ENCODE results near the gene KCNMA1.

The KCNMA1 gene

DNA sequence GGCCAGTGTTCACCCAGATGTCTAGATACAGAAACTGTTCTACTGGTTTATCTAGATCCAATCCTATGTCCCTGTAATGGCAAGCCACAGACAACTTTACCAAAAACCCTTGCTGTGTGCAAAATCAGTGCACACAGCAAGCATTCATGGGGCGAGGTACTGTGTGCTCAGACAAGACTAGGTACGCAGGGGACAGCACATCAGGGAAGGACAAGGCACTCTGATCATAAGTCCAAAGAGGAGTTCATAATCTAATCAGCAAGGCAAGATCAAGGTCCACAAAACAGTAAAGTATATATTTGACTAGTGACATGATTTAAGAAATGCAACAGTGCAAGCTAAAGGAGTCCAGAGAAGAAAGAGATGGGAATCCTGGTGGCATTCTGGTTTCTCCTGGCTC, 25.9 kb downstream of the KCNMA1 start:
- Mint-ChIP-seq H3K27me3 (ENCODE audit: low read depth) (peaks cover 8% of the 10 kb centered on the region), H3K27ac (no peak overlapping the region), H3K9me3 (no peaks in the 10 kb centered on the region), H3K4me1 (ENCODE audit: low read depth) (no peaks in the 10 kb centered on the region), H3K4me3 (no peak overlapping the region), H3K36me3 (ENCODE audit: low read depth) (no peaks in the 10 kb centered on the region)

DNA sequence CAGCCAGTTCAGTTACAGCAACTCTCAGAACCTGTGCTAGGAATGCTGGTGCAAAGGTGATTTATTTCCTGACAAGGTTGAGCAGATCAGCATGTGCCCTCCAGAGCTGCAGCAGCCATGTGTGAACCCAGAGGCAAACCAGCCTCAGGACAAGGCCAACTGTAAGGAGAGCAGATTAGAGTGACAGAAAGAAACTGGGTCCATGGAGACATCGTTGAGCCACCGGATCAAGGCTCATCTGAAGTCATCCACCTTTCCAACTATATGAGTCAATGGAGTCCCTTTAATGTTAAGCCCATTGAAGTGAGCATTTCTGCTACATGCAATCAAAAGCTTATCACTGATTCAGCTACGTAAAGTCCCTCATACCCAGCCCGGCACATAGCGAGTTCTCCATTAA, 26.4 kb downstream of the KCNMA1 start:
- Mint-ChIP-seq H3K4me3 (no peak overlapping the region), H3K4me1 (ENCODE audit: low read depth) (no peaks in the 10 kb centered on the region), H3K27me3 (ENCODE audit: low read depth) (peaks cover 8% of the 10 kb centered on the region), H3K36me3 (ENCODE audit: low read depth) (no peaks in the 10 kb centered on the region), H3K27ac (no peak overlapping the region), H3K9me3 (no peaks in the 10 kb centered on the region)

DNA sequence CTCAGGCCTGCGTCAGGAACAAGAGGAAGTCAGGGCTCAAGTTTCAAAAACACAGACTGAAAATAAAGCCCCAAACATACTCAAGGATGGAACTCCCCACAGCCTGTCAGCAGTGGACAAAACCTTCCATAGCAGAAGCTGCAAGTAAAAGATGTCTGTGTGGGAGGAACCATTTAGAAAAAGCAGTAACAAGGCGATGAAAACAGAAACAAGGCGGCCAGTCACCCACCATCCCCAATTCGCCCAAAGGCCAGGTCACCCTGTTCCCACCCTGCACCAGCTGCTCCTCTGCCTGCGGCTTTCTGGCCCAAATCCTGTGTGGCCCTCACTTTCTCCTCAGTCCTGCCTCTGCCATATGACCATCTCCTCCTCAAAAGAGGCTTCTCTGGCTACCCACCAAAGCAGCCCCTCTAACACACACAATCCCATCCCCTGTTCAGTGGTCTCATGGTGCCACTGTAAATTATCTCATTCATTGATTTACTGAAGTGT, 27.8 kb downstream of the KCNMA1 start:
- no peak overlapping the region for H3K4me3 Mint-ChIP-seq
- H3K9me3 Mint-ChIP-seq, result no peaks in the 10 kb centered on the region
- H3K27ac Mint-ChIP-seq, result no peak overlapping the region
- peaks cover 8% of the 10 kb centered on the region for H3K27me3 Mint-ChIP-seq (ENCODE audit: low read depth)
- H3K4me1 Mint-ChIP-seq (ENCODE audit: low read depth), result no peaks in the 10 kb centered on the region
- no peaks in the 10 kb centered on the region for H3K36me3 Mint-ChIP-seq (ENCODE audit: low read depth)

DNA sequence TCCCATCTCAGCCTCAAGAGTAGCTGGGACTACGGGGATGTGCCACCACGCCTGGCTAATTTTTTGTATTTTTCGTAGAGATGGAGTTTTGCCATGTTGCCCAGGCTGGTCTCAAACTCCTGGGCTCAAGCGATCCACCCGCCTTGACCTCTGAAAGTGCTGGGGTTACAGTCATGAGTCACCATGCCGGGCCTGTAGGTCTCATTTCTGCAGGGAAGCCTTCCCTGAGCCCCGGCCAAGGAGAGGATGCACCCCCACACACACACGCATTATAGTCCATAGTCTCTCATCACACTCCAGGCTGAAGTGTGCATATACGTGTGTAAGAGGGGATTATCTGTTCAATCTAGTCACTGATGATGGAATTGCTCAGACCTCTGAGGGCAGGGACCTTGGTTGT, 29.3 kb downstream of the KCNMA1 start:
- peaks cover 6% of the 10 kb centered on the region for H3K27me3 Mint-ChIP-seq (ENCODE audit: low read depth)
- no peak overlapping the region for H3K4me3 Mint-ChIP-seq
- no peaks in the 10 kb centered on the region for H3K9me3 Mint-ChIP-seq
- no peaks in the 10 kb centered on the region for H3K36me3 Mint-ChIP-seq (ENCODE audit: low read depth)
- H3K27ac Mint-ChIP-seq, result no peak overlapping the region
- no peaks in the 10 kb centered on the region for H3K4me1 Mint-ChIP-seq (ENCODE audit: low read depth)

DNA sequence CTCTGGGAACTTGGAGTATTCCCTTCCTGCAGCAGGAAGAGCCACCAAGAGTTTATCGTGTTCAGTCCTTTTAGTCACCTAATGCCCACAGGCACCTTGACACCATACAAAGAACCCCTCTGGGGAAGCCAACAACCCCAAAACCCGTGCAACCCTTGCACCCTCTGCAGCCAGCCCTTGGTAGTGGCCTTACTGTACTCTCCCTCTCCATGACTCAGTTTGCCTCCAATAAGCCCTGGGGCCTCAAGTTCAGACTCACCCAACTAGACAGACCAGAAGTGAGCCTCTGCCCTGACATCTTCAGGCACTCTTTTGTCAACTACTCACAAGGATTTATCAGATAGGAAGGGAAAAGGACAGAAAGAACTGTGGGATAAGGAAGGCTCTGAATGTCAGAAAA, 30.9 kb downstream of the KCNMA1 start:
- Mint-ChIP-seq H3K36me3 (ENCODE audit: low read depth) (no peaks in the 10 kb centered on the region), H3K9me3 (no peaks in the 10 kb centered on the region), H3K4me1 (ENCODE audit: low read depth) (peaks cover 3% of the 10 kb centered on the region), H3K27ac (no peak overlapping the region), H3K4me3 (no peak overlapping the region), H3K27me3 (ENCODE audit: low read depth) (no peaks in the 10 kb centered on the region)

DNA sequence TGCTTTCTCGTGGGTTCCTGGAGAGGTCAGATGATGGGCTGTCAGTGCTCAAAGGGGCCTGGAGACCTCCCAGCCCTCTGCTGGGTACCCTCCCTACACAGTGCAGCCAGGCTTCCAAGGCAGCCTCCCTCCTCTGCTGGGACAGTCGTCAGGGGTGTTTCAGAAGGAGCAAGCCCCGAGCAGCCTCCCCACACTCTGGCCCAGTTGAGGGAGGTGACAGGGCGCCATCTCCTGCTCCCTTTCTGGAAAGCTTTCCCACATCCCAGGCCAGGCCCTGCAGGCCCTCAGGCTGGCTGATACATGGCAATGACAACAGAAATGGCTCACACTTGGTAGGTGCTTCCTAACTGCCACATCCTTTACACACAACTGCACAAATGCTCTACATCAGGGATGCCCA, 32.1 kb downstream of the KCNMA1 start:
- H3K9me3 Mint-ChIP-seq, result no peaks in the 10 kb centered on the region
- H3K27ac Mint-ChIP-seq, result no peak overlapping the region
- no peak overlapping the region for H3K4me3 Mint-ChIP-seq
- H3K36me3 Mint-ChIP-seq (ENCODE audit: low read depth), result no peaks in the 10 kb centered on the region
- H3K4me1 Mint-ChIP-seq (ENCODE audit: low read depth), result peaks cover 3% of the 10 kb centered on the region
- peaks cover 5% of the 10 kb centered on the region for H3K27me3 Mint-ChIP-seq (ENCODE audit: low read depth)

DNA sequence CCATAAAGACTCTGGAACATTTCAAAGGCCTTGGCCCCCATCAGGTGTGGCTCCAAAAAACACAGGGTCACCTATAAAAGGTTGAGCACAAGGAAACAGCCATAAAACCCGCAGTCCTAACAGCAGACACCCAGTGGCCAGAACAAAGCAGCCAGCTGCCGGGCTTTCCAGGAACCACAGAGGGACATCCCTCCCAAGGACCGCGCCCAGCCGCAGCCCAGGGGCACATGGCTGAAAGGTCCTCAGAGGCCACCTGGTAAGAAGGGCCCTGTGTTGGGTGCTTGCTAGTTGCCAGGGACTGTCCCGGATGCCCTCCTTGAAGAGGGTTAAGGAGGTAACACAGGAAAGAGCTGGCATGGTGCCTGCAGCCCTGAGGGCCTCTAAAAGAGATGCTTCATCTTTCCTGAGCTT, 32.7 kb downstream of the KCNMA1 start:
- no peaks in the 10 kb centered on the region for H3K36me3 Mint-ChIP-seq (ENCODE audit: low read depth)
- no peak overlapping the region for H3K4me3 Mint-ChIP-seq
- no peak overlapping the region for H3K27ac Mint-ChIP-seq
- H3K9me3 Mint-ChIP-seq, result no peaks in the 10 kb centered on the region
- H3K4me1 Mint-ChIP-seq (ENCODE audit: low read depth), result peaks cover 3% of the 10 kb centered on the region
- H3K27me3 Mint-ChIP-seq (ENCODE audit: low read depth), result peaks cover 5% of the 10 kb centered on the region

DNA sequence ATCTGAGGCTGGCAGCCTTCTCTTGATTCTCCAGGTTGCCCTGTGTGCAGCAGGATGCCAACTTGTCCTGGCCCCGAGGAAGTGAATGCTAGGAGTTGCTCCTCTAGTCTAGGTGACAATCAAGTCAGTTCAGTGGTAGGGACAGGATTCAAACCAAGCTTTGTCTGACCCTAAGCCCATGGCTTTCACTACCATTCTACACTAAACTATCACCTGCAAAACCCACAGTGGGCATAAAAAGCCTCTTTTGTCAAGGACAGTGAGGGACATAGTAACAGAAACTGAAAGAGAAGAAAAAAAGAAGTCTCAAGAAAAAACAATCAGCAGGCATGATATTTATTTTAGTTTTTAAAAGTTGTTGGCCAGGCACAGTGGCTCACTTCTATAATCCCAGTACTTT, 33.5 kb downstream of the KCNMA1 start:
- H3K27ac Mint-ChIP-seq, result no peak overlapping the region

DNA sequence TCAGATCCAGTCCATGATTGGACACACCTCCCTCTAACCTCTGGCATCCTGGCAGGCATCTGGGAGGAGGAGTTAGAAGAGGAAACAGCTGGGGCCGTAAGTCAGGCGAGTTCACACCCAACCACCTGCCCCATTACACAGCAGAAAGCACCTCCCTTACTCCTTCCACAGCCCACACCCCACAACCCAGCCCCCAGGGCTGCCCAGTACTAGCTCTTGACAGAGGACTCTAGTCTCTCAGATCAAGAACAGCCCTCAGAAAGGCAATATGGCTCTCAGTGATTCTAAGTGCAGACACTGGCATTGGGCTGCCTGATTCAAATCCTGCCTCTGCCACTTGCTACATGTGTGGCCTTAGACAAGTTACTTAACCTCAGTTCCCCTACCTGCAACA, 34.1 kb downstream of the KCNMA1 start:
- Mint-ChIP-seq H3K27me3 (ENCODE audit: low read depth) (peaks cover 5% of the 10 kb centered on the region), H3K9me3 (no peaks in the 10 kb centered on the region), H3K4me1 (ENCODE audit: low read depth) (peaks cover 3% of the 10 kb centered on the region), H3K4me3 (no peak overlapping the region), H3K27ac (no peak overlapping the region), H3K36me3 (ENCODE audit: low read depth) (no peaks in the 10 kb centered on the region)

More for the DNA sequence above, 33.5 kb downstream of the KCNMA1 start:
- H3K4me1 Mint-ChIP-seq (ENCODE audit: low read depth), result peaks cover 3% of the 10 kb centered on the region
- H3K36me3 Mint-ChIP-seq (ENCODE audit: low read depth), result no peaks in the 10 kb centered on the region
- H3K9me3 Mint-ChIP-seq, result no peaks in the 10 kb centered on the region
- H3K27me3 Mint-ChIP-seq (ENCODE audit: low read depth), result peaks cover 5% of the 10 kb centered on the region
- no peak overlapping the region for H3K4me3 Mint-ChIP-seq

DNA sequence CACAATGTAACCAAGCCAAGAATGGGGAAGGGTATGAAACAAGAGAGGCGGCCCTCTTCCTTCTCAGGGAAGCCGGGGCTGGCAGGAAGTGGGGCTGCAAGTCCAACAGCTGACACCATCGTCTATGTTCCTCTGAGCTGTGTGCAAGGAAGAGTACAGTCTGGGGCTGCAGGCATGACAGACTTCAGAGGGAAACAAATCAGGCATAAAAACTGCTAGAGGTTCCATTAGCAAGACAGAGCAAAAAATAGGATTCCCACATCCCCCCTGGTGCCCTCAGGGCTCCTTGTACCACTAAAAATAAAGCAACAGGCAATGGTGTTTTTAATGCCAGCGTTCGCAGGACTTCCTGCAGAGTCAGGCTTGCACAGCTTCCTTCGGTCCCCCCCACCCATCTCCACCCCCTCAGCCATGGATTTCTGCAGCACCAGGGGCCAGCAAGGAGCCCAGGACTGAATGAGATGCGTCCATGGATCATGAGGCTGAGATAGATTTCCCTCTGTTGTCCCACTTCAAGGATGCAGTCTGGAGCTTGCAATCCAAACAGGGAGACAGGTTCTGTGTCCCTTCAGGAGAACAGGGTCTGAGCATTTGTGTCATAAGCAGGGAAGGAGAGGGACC, 34.6 kb downstream of the KCNMA1 start:
- H3K27me3 Mint-ChIP-seq (ENCODE audit: low read depth), result peaks cover 5% of the 10 kb centered on the region
- H3K9me3 Mint-ChIP-seq, result no peaks in the 10 kb centered on the region
- H3K27ac Mint-ChIP-seq, result no peak overlapping the region
- H3K4me1 Mint-ChIP-seq (ENCODE audit: low read depth), result peaks cover 3% of the 10 kb centered on the region
- no peaks in the 10 kb centered on the region for H3K36me3 Mint-ChIP-seq (ENCODE audit: low read depth)
- peak overlapping the region; percentile 0 for H3K4me3 Mint-ChIP-seq

DNA sequence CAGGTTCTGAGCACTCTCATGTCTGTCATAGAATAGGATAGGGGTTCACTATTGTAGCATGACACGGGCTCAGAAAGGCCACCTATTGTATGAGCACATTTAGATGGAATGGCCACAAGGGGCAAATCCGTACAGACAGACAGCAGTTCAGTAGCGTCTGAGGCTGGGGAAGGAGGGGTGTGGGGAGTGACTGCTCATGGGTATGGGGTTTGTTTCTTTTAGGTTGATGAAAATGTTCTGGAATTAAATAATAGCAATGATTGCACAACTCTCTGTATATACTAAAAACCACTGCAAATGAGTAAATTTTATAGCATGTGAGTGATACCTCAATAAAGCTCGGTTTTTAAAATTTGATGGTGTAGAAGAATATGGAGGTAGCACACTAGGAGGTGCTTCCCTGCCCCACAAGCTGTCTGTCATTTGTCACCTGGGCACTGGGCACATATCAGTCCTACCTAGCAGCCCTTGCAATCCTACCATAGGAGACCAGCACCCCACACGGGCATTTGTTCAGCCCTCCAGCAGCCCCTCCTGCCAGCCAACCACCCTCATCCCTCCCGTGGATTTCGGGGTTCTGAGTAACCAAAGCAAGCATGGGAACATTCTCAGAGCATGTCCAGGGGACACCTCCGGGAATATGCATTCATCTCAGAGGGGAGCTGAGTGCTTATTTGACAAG, 35.2 kb downstream of the KCNMA1 start:
- H3K27ac Mint-ChIP-seq, result no peak overlapping the region
- no peaks in the 10 kb centered on the region for H3K9me3 Mint-ChIP-seq
- no peaks in the 10 kb centered on the region for H3K36me3 Mint-ChIP-seq (ENCODE audit: low read depth)
- peaks cover 5% of the 10 kb centered on the region for H3K27me3 Mint-ChIP-seq (ENCODE audit: low read depth)
- H3K4me1 Mint-ChIP-seq (ENCODE audit: low read depth), result peaks cover 3% of the 10 kb centered on the region
- H3K4me3 Mint-ChIP-seq, result no peak overlapping the region

DNA sequence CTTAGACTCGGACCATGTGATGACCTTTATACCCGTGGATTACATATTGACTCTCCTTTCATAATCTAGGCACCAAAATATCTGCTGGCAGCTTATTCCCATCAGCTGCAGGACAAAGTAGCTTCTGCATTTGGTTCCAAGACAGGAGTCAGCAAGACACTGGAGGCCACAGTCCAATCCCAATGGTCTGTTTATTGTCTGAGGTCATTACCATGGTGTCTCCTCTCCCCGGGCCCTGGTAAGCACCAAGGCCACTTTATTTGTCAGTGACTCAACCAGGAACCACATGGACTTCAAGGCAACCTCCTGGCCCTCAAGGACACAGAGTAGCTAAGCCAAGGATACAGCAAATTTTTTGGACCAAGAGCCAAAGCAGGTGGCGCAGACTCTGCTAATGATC, 36.1 kb downstream of the KCNMA1 start:
- H3K27me3 Mint-ChIP-seq (ENCODE audit: low read depth), result peaks cover 5% of the 10 kb centered on the region
- no peak overlapping the region for H3K4me3 Mint-ChIP-seq
- H3K36me3 Mint-ChIP-seq (ENCODE audit: low read depth), result no peaks in the 10 kb centered on the region
- no peaks in the 10 kb centered on the region for H3K9me3 Mint-ChIP-seq
- no peak overlapping the region for H3K27ac Mint-ChIP-seq
- H3K4me1 Mint-ChIP-seq (ENCODE audit: low read depth), result peaks cover 3% of the 10 kb centered on the region

DNA sequence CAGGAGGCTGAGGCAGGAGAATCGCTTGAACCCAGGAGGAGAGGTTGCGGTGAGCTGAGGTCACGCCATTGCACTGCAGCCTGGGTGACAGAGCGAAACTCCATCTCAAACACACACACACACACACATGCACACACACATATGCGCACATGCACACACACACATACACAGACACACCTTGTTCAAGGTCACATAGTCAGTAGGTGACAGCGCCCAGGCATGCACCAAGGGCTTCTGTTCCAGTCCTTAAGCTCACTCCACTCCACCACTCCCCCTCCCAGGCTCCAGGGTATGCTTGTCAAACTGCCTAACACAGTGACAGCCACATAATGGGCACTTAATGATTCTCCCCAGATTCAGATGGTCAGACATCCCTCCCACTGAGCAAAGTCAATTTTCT, 37.0 kb downstream of the KCNMA1 start:
- Mint-ChIP-seq H3K36me3 (ENCODE audit: low read depth) (no peaks in the 10 kb centered on the region), H3K27ac (no peak overlapping the region), H3K27me3 (ENCODE audit: low read depth) (peaks cover 5% of the 10 kb centered on the region), H3K4me1 (ENCODE audit: low read depth) (peaks cover 3% of the 10 kb centered on the region), H3K9me3 (no peaks in the 10 kb centered on the region), H3K4me3 (no peak overlapping the region)

DNA sequence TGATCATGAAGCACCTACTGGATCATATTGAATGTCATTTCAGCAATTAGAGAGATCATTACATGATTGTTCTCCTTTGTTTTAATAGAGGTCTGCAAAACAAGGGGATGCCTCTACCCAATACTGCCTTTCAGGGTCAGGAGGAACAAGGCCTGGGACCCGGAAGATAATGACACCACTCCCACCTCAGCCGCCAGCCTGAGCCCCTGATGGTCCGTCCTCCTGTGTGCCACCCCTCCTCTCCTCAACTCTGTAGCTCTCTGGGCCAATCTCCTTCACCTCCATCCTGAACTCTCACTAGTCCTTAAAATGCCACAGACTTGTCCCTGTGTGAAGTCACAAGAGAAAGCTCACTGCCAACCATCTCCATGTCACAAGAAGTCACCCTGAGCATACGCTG, 38.0 kb downstream of the KCNMA1 start:
- Mint-ChIP-seq H3K36me3 (ENCODE audit: low read depth) (no peaks in the 10 kb centered on the region), H3K4me1 (ENCODE audit: low read depth) (peaks cover 3% of the 10 kb centered on the region), H3K27me3 (ENCODE audit: low read depth) (peaks cover 5% of the 10 kb centered on the region), H3K27ac (no peak overlapping the region), H3K4me3 (no peak overlapping the region), H3K9me3 (no peaks in the 10 kb centered on the region)

DNA sequence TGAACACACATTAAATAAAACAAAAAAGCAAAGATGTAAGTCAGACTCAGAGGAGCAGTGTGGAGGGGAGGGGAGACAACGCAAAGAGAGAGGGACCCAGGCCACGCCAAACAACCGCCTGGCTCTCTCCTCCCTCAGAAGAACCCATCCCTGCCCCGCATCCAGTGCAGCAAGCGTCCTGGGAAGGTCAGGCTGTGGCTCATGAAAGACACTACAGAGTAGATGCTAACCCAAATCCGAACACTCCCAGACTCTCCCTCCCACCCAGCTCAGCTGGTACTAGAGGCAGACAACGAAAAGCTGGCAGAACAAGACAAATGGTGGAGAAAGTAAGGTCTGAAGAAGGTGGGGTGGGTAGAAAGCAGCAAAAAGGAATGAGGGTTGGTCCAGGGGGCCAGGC, 39.0 kb downstream of the KCNMA1 start:
- H3K4me3 Mint-ChIP-seq, result no peak overlapping the region
- no peaks in the 10 kb centered on the region for H3K36me3 Mint-ChIP-seq (ENCODE audit: low read depth)
- peaks cover 5% of the 10 kb centered on the region for H3K27me3 Mint-ChIP-seq (ENCODE audit: low read depth)
- no peak overlapping the region for H3K27ac Mint-ChIP-seq
- peaks cover 3% of the 10 kb centered on the region for H3K4me1 Mint-ChIP-seq (ENCODE audit: low read depth)
- no peaks in the 10 kb centered on the region for H3K9me3 Mint-ChIP-seq

Data from T-helper 1 cell treated with Interleukin-12 subunit alpha and Interleukin-12 subunit beta and Interleukin-4 antibody, amounts not matched to agents 30 μg/mL and 1 μg/mL, for 36 hours (primary cell).